PFSK-1 (cell line): ENCODE data around the gene GAMT.

Experiments
- FOXP2 ChIP-seq: optimal IDR thresholded peaks from 2 replicates; pipeline ENCODE3; 2011; ENCODE audit warnings: borderline replicate concordance, control low read depth, inconsistent platforms; ENCODE audit not compliant: insufficient read depth; ENCODE audit errors: extremely low read length, extremely low read depth
- POLR2AphosphoS5 ChIP-seq: IDR thresholded peaks from 2 replicates; pipeline ENCODE4 v1.6.1; 2012; ENCODE audit warnings: low read depth, mild to moderate bottlenecking, control low read depth, low read length, moderate library complexity
- SIN3A ChIP-seq: IDR thresholded peaks from 2 replicates; pipeline ENCODE4 v1.6.1; 2012; ENCODE audit warnings: mild to moderate bottlenecking, low read length, moderate library complexity, borderline replicate concordance; ENCODE audit not compliant: insufficient read depth
- TAF1 ChIP-seq: IDR thresholded peaks from 2 replicates; pipeline ENCODE4 v1.6.1; 2012; ENCODE audit warnings: low read length, control low read depth, borderline replicate concordance; ENCODE audit not compliant: insufficient read depth
- TF ChIP-seq, protein P1 (sequence below), 2 experiments: IDR thresholded peaks; 2 replicates each; pipeline versions ENCODE4 v1.6.1 to v1.8.0; 2011 to 2012; ENCODE audit warnings: low read depth in 2 of 2, low read length in 2 of 2, control low read depth in 1 of 2, inconsistent platforms in 1 of 2, mild to moderate bottlenecking in 1 of 2, moderate library complexity in 1 of 2; ENCODE audit not compliant: insufficient read depth in 1 of 2

Gene GAMT

DNA sequence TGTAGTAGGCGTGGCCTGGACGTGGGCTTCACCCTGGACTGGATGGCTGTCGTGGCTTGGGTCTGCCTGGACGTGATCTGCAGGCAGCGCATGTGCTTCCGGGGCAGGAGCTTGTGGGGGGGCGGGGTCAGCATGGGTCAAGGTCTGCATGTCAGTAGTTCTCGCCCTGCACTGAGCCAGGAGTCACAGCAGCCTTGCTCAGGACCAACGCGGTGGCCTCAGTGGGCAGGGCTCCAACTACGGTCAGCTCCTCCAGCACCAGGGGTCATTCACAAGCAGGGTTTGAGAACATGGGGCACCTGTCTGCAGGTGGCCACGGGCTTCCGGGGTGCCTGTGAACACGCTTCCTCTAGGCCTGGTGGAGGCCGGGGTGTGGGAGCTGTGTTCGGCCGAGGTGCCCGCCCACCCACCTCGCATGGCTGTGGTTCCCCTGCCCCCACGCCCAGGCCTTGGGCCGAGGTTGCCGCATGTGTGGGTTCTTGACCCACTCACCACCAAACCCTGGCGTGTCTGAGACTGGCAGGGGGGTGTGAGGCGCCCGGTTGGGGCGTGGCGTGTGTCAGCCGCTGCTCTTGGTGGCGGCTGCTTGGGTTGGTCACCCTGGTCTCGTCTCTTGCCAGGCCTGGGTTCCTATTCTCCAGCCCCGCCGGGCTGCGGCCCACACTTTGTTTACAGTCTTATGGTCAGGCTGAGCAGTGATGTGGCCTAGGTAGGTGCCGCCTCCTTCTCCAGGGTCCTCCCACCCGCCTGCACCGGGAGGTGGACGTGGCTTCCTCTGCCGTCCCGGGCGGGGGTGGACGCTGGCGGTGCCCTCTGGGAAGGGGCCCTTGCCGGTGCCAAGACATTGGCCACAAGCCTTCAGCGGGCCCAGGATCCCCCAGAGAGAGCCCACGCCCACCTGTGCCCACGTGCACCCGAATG lies 32.0 kb upstream of the GAMT start:
- no peak for TF ChIP-seq FOXP2
- TF ChIP-seq, protein P1, sequence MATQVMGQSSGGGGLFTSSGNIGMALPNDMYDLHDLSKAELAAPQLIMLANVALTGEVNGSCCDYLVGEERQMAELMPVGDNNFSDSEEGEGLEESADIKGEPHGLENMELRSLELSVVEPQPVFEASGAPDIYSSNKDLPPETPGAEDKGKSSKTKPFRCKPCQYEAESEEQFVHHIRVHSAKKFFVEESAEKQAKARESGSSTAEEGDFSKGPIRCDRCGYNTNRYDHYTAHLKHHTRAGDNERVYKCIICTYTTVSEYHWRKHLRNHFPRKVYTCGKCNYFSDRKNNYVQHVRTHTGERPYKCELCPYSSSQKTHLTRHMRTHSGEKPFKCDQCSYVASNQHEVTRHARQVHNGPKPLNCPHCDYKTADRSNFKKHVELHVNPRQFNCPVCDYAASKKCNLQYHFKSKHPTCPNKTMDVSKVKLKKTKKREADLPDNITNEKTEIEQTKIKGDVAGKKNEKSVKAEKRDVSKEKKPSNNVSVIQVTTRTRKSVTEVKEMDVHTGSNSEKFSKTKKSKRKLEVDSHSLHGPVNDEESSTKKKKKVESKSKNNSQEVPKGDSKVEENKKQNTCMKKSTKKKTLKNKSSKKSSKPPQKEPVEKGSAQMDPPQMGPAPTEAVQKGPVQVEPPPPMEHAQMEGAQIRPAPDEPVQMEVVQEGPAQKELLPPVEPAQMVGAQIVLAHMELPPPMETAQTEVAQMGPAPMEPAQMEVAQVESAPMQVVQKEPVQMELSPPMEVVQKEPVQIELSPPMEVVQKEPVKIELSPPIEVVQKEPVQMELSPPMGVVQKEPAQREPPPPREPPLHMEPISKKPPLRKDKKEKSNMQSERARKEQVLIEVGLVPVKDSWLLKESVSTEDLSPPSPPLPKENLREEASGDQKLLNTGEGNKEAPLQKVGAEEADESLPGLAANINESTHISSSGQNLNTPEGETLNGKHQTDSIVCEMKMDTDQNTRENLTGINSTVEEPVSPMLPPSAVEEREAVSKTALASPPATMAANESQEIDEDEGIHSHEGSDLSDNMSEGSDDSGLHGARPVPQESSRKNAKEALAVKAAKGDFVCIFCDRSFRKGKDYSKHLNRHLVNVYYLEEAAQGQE (IDR thresholded peaks at IDR 0.05; ENCODE audit: insufficient read depth in 1 of 2, low read depth in 2 of 2, low read length in 2 of 2), result no peak
- no peak for TF ChIP-seq POLR2AphosphoS5
- no peak for TF ChIP-seq TAF1
- no peak for TF ChIP-seq SIN3A

DNA sequence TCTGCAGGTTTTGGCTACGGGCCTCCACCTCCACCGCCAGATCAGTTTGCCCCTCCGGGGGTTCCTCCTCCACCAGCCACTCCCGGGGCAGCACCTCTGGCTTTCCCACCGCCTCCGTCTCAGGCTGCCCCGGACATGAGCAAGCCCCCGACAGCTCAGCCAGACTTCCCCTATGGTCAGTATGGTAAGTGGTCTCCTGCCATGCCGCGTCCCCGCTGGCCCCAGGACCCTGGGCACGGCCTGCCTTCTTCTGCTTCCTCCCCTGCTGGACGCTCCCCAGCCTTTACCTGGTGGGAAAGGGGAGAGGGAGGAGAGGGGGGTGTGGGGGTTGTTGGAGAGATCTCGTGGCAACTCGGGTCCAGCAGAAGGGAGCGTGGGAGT lies 31.2 kb upstream of the GAMT start:
- TF ChIP-seq FOXP2 (no peak), SIN3A (no peak)
- TF ChIP-seq, protein P1 (IDR thresholded peaks at IDR 0.05; ENCODE audit: insufficient read depth in 1 of 2, low read depth in 2 of 2, low read length in 2 of 2), result no peak

DNA sequence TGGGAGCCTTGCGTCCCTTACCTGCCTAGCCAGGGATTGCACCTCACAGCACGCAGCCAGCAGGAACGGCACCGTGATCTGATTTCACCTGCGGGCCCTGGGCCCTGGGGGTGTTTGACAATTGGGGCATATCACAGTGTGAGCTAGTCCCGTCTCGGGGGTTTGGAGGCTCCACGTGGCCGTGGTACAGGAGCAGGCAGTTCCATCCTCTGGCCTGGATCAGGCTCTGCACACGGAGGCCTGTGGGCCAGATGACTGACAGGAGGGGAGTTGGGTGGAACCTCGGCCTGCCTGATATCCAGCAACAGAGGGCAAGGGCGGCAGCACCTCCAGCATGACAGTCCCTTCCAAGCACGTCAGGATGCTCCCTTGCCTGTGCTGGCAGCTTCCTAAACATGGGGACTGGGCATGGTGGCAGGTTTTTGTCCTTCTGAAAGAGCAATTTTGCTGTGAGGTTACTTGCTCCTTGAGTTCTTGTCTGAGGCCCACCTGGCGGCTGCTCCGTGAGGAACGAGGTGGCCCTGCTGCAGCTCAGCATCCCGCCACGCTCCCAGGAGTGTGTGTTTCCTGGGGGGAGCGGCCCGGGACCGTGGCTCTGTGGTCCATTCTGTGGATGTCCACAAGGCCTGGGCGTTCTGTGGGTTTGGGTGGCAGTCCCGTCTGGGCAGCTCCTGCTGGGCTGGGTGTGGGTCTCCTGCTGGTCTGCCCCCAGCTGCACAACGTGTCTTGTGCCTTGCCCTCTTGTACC lies 30.6 kb upstream of the GAMT start:
- TF ChIP-seq FOXP2 (no peak), SIN3A (no peak), POLR2AphosphoS5 (no peak), TAF1 (no peak)
- TF ChIP-seq, protein P1 (IDR thresholded peaks at IDR 0.05; ENCODE audit: insufficient read depth in 1 of 2, low read depth in 2 of 2, low read length in 2 of 2), result no peak

DNA sequence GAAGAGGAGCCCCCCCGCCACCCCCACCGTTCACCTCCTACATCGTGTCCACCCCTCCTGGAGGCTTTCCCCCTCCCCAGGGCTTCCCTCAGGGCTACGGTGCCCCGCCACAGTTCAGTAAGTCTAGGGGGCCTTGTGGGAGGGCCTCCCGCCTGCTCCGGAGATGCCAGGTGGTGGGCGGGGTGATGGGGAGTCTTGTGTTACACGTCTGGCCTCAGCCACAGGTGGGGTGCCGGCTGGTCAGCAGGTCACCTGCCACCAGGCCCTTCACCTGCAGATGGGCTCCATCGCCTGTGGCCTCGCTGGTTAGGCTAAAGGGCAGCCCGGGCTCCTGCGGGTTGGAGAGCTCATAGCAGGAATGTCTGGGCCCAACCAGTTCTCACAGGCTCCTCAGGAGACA lies 28.9 kb upstream of the GAMT start:
- TF ChIP-seq, protein P1 (IDR thresholded peaks at IDR 0.05; ENCODE audit: insufficient read depth in 1 of 2, low read depth in 2 of 2, low read length in 2 of 2), result no peak
- TF ChIP-seq FOXP2 (no peak), TAF1 (no peak), SIN3A (no peak), POLR2AphosphoS5 (no peak)
